CD14-positive monocyte (primary cell): ENCODE measurements around the gene RYR2. TPM values are rescaled to one million over a fixed set of nuclear protein-coding genes. Genes with fewer than 3 reads are reported as not detected.
A peak's percentile ranks its signal among the peaks of the same experiment; 100 is the strongest.

ENCODE experiments used
- DNase-seq, 3 donors: peaks; one replicate each; pipeline ENCODE4 v3.0.0-alpha.2; 2011 to 2022
- H2AFZ ChIP-seq: 2 replicates; pipeline ENCODE4 v1.6.0; 2012; ENCODE audit warnings: mild to moderate bottlenecking, low read depth, low read length, inconsistent platforms; ENCODE audit not compliant: insufficient read depth, poor library complexity, severe bottlenecking
- H3K27ac ChIP-seq, 2 donors: 1 replicate in 1 of 2; 2 replicates in 1 of 2; pipeline ENCODE4 v1.5.1; 2012 to 2013; ENCODE audit warnings: low read length in 2 of 2, control low read depth in 1 of 2, inconsistent platforms in 1 of 2, low read depth in 1 of 2, mild to moderate bottlenecking in 1 of 2
- H3K27me3 ChIP-seq, 2 donors: one replicate each; pipeline versions ENCODE4 v1.6.0 to v1.6.1; 2011 to 2013; ENCODE audit warnings: low read length in 2 of 2; ENCODE audit not compliant: control insufficient read depth in 2 of 2, insufficient read depth in 2 of 2
- H3K36me3 ChIP-seq, 2 donors: replicated peaks in 1 of 2; 1 replicate in 1 of 2; 2 replicates in 1 of 2; pipeline versions ENCODE4 v1.5.1 to v1.6.1; 2012 to 2013; ENCODE audit warnings: low read length in 2 of 2, control low read depth in 1 of 2, inconsistent platforms in 1 of 2, mild to moderate bottlenecking in 1 of 2; ENCODE audit not compliant: insufficient read depth in 2 of 2, control insufficient read depth in 1 of 2
- H3K4me1 ChIP-seq, 2 donors: 1 replicate in 1 of 2; 2 replicates in 1 of 2; pipeline versions ENCODE4 v1.5.1 to v1.6.1; 2012 to 2013; ENCODE audit warnings: low read length in 2 of 2, control low read depth in 1 of 2, inconsistent platforms in 1 of 2, mild to moderate bottlenecking in 1 of 2, moderate library complexity in 1 of 2; ENCODE audit not compliant: insufficient read depth in 2 of 2, control insufficient read depth in 1 of 2
- H3K4me2 ChIP-seq: replicated peaks from 2 replicates; pipeline ENCODE3; 2012; ENCODE audit warnings: low read length, moderate library complexity, mild to moderate bottlenecking; ENCODE audit not compliant: poor library complexity, severe bottlenecking; ENCODE audit errors: extremely low read depth
- H3K4me3 ChIP-seq, 3 experiments: fragments of 200-600 bp in 1 of 3; sonication (generic) in 1 of 3; replicated peaks in 1 of 3; 1 replicate in 2 of 3; 2 replicates in 1 of 3; pipeline ENCODE4 v1.5.1; 2011 to 2013; ENCODE audit warnings: low read length in 3 of 3, mild to moderate bottlenecking in 3 of 3, control low read depth in 2 of 3, low read depth in 2 of 3, inconsistent platforms in 1 of 3, moderate library complexity in 1 of 3
- H3K79me2 ChIP-seq: 2 replicates; pipeline ENCODE4 v1.6.0; 2012; ENCODE audit warnings: mild to moderate bottlenecking, control low read depth, inconsistent platforms, low read length, moderate library complexity; ENCODE audit not compliant: insufficient read depth
- H3K9ac ChIP-seq: 2 replicates; pipeline ENCODE4 v1.6.0; 2017; ENCODE audit warnings: low read length, mild to moderate bottlenecking; ENCODE audit not compliant: insufficient read depth, poor library complexity, severe bottlenecking
- H3K9me3 ChIP-seq, 2 donors: replicated peaks in 1 of 2; 1 replicate in 1 of 2; 2 replicates in 1 of 2; pipeline versions ENCODE4 v1.5.1 to v1.6.1; 2012 to 2013; ENCODE audit warnings: low read length in 2 of 2, control low read depth in 1 of 2; ENCODE audit not compliant: control insufficient read depth in 1 of 2, insufficient read depth in 1 of 2
- H4K20me1 ChIP-seq: 2 replicates; pipeline ENCODE4 v1.6.0; 2012; ENCODE audit warnings: mild to moderate bottlenecking, low read length, control low read depth, moderate library complexity; ENCODE audit not compliant: insufficient read depth
- H3K27ac Mint-ChIP-seq, 7 donors: one replicate each; pipeline ENCODE4 v1.8.0; 2020; ENCODE audit warnings: mild to moderate bottlenecking in 7 of 7, mixed read lengths in 7 of 7, moderate library complexity in 6 of 7, inconsistent platforms in 2 of 7
- H3K27me3 Mint-ChIP-seq, 3 donors: one replicate each; pipeline ENCODE4 v1.8.0; 2021 to 2022; ENCODE audit warnings: low read depth in 3 of 3, mild to moderate bottlenecking in 3 of 3, mixed read lengths in 3 of 3, moderate library complexity in 3 of 3, inconsistent platforms in 1 of 3
- H3K36me3 Mint-ChIP-seq, 2 donors: one replicate each; pipeline ENCODE4 v1.8.0; 2020; ENCODE audit warnings: mixed read lengths in 2 of 2, inconsistent platforms in 1 of 2, mild to moderate bottlenecking in 1 of 2
- H3K4me1 Mint-ChIP-seq: one replicate; pipeline ENCODE4 v1.8.0; 2020; ENCODE audit warnings: mild to moderate bottlenecking, mixed read lengths
- H3K4me3 Mint-ChIP-seq, 2 donors: one replicate each; pipeline ENCODE4 v1.8.0; 2020; ENCODE audit warnings: mild to moderate bottlenecking in 2 of 2, mixed read lengths in 2 of 2, moderate library complexity in 1 of 2
- H3K9me3 Mint-ChIP-seq, 7 donors: one replicate each; pipeline ENCODE4 v1.8.0; 2020 to 2022; ENCODE audit warnings: mixed read lengths in 7 of 7, mild to moderate bottlenecking in 6 of 7, moderate library complexity in 6 of 7, inconsistent platforms in 2 of 7
- CTCF ChIP-seq: fragments of 200-600 bp; IDR thresholded peaks from one replicate; pipeline ENCODE4 v1.8.0; 2022; ENCODE audit warnings: antibody characterized with exemption, mild to moderate bottlenecking
- WGBS: methylation state at CpG from one replicate; pipeline ENCODE4 v1.1.5; 2013; ENCODE audit warnings: missing lambda C conversion rate; ENCODE audit not compliant: insufficient coverage; 5-methylcytosine and 5-hydroxymethylcytosine counted together
- intact Hi-C, 2 donors: fragments of 100-400 bp; cut with micrococcal nuclease; formaldehyde crosslinking; loops; one replicate each; pipeline versions ENCODE4 v1.15.0 to v1.15.1; 2023
- polyA plus RNA-seq, 3 donors: library from polyadenylated mRNA; depleted of rRNA in 1 of 3; unstranded in 2 of 3; stranded (reverse) in 1 of 3; fragments of 300-500 nt in 2 of 3; fragments of >200 nt in 1 of 3; fragmentation: Illumina TruSeq in 2 of 3; gene quantifications; 1 replicate in 2 of 3; 2 replicates in 1 of 3; pipeline ENCODE4 v1.2.3, GENCODE V29; 2012 to 2021

The RYR2 gene
- polyA plus RNA-seq, 3 donors = not detected

GRCh38 chr1:237000191-237000590 lies 41.8 kb upstream of the RYR2 start:
- H2AFZ ChIP-seq = no peak overlapping the region
- Mint-ChIP-seq H3K27ac (no peak overlapping the region), H3K36me3 (no peaks in the 10 kb centered on the region), H3K4me3 (no peak overlapping the region), H3K4me1 (no peaks in the 10 kb centered on the region), H3K9me3 (peaks cover 0 to 13% (median 2%) of the 10 kb centered on the region in 7 donors), H3K27me3 (peaks cover 1 to 3% (median 2%) of the 10 kb centered on the region in 3 donors)
- H3K4me2 ChIP-seq = no peak overlapping the region
- intact Hi-C loops = no loop called here
- no peaks in the 10 kb centered on the region for H3K79me2 ChIP-seq
- no peaks in the 10 kb centered on the region for H3K27me3 ChIP-seq
- no peaks in the 10 kb centered on the region for H3K36me3 ChIP-seq
- no peak overlapping the region for H3K27ac ChIP-seq
- no peaks in the 10 kb centered on the region for H3K4me1 ChIP-seq
- H3K9me3 ChIP-seq = no peaks in the 10 kb centered on the region
- no peaks in the 10 kb centered on the region for H4K20me1 ChIP-seq
- TF ChIP-seq CTCF = no peak
- WGBS = no CpG with 5 or more reads among the region's 4 CpGs
- no peak overlapping the region for H3K4me3 ChIP-seq
- no peak overlapping the region for H3K9ac ChIP-seq
- DNase-seq = no peak

DNA sequence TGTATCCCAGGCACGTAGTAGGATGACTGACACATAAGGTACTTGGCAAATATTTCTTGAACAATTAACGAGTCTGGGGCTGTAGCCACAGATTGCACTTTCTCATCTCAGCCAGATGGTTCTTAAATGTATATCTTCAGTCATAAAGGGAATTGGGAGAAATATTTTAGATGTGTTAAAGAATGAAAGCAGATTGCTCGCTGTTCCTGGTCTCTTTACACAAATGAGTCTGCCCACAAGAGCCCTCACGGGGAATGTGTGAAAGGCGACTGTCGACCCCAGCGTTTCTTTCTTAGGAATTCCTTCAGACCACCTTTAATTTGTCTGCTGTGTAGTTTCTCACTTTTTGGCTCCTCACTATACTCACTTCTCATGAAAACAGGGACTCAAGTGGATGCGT lies 38.5 kb upstream of the RYR2 start:
- Mint-ChIP-seq H3K9me3 (peaks cover 0 to 6% (median 1%) of the 10 kb centered on the region in 7 donors), H3K4me1 (no peaks in the 10 kb centered on the region), H3K27ac (peak overlapping the region in 1 of 7 donors; percentile 8), H3K4me3 (no peak overlapping the region), H3K36me3 (no peaks in the 10 kb centered on the region), H3K27me3 (peaks cover 0 to 1% (median 0%) of the 10 kb centered on the region in 3 donors)
- 77% methylated on average over 5 of the region's 8 CpGs for WGBS
- Histone ChIP-seq H3K27me3 (no peaks in the 10 kb centered on the region), H3K4me2 (no peak overlapping the region), H3K27ac (no peak overlapping the region), H3K9ac (no peak overlapping the region), H3K79me2 (no peaks in the 10 kb centered on the region), H4K20me1 (no peaks in the 10 kb centered on the region), H3K36me3 (no peaks in the 10 kb centered on the region), H3K4me3 (no peak overlapping the region), H3K4me1 (no peaks in the 10 kb centered on the region), H3K9me3 (no peaks in the 10 kb centered on the region), H2AFZ (no peak overlapping the region)
- TF ChIP-seq CTCF = no peak
- no peak for DNase-seq
- intact Hi-C loops = no loop called here
